H9 (cell line): Measurements from ENCODE around the gene CD1E. TPM values are rescaled to one million over a fixed set of nuclear protein-coding genes. Genes with fewer than 3 reads are reported as not detected.
"Not testable (repeated sequence)": the region's sequence is repeated elsewhere in the genome, so short reads cannot be mapped to it uniquely, and the experiment has no call there.

Experiments used
- DNase-seq: peaks from one replicate; pipeline ENCODE4 v3.0.0-alpha.2; 2017
- H2AFZ ChIP-seq: one replicate; pipeline ENCODE4 v1.6.1; 2013; ENCODE audit warnings: mild to moderate bottlenecking, low read length, control low read depth, moderate library complexity
- H2AK5ac ChIP-seq: 2 replicates; pipeline ENCODE4 v1.6.1; 2013; ENCODE audit warnings: low read length, control low read depth, mixed read lengths; ENCODE audit not compliant: insufficient read length
- H2BK120ac ChIP-seq: one replicate; pipeline ENCODE4 v1.6.1; 2013; ENCODE audit warnings: low read depth, mild to moderate bottlenecking, low read length, control low read depth, inconsistent platforms; ENCODE audit not compliant: poor library complexity, severe bottlenecking
- H2BK12ac ChIP-seq: 2 replicates; pipeline ENCODE4 v1.6.1; 2013; ENCODE audit warnings: low read length, control low read depth, mixed read lengths, low read depth; ENCODE audit not compliant: insufficient read length
- H2BK15ac ChIP-seq: 2 replicates; pipeline ENCODE4 v1.6.1; 2013; ENCODE audit warnings: low read depth, low read length, control low read depth
- H2BK20ac ChIP-seq: one replicate; pipeline ENCODE4 v1.6.1; 2013; ENCODE audit warnings: low read depth, mild to moderate bottlenecking, low read length, control low read depth, inconsistent platforms; ENCODE audit not compliant: poor library complexity, severe bottlenecking
- H2BK5ac ChIP-seq: 2 replicates; pipeline ENCODE4 v1.6.1; 2013; ENCODE audit warnings: low read length, control low read depth, mixed read lengths; ENCODE audit not compliant: insufficient read length
- H3K14ac ChIP-seq: 2 replicates; pipeline ENCODE4 v1.6.1; 2013; ENCODE audit warnings: low read length, control low read depth; ENCODE audit not compliant: insufficient read depth
- H3K18ac ChIP-seq: 2 replicates; pipeline ENCODE4 v1.6.1; 2013; ENCODE audit warnings: low read depth, mild to moderate bottlenecking, mixed read lengths, low read length, control low read depth; ENCODE audit not compliant: insufficient read length
- H3K23ac ChIP-seq: 2 replicates; pipeline ENCODE4 v1.6.1; 2013; ENCODE audit warnings: low read length, control low read depth, mixed read lengths, low read depth; ENCODE audit not compliant: insufficient read length
- H3K23me2 ChIP-seq: 2 replicates; pipeline ENCODE4 v1.6.1; 2013; ENCODE audit warnings: low read depth, mild to moderate bottlenecking, mixed read lengths, low read length, control low read depth; ENCODE audit not compliant: insufficient read length, poor library complexity, severe bottlenecking
- H3K27ac ChIP-seq: 2 replicates; pipeline ENCODE4 v1.5.1; 2013; ENCODE audit warnings: low read length, control low read depth, mixed read lengths, low read depth; ENCODE audit not compliant: insufficient read length
- H3K27me3 ChIP-seq: 2 replicates; pipeline ENCODE4 v1.6.1; 2013; ENCODE audit warnings: low read length, control low read depth, inconsistent platforms; ENCODE audit not compliant: insufficient read depth
- H3K4ac ChIP-seq: 2 replicates; pipeline ENCODE4 v1.6.1; 2013; ENCODE audit warnings: low read depth, mild to moderate bottlenecking, control low read depth, inconsistent platforms, low read length, moderate library complexity
- H3K4me1 ChIP-seq: 2 replicates; pipeline ENCODE4 v1.6.1; 2013; ENCODE audit warnings: low read length, control low read depth, inconsistent platforms; ENCODE audit not compliant: insufficient read depth
- H3K4me2 ChIP-seq: 2 replicates; pipeline ENCODE4 v1.6.1; 2013; ENCODE audit warnings: low read length, control low read depth, mixed read lengths; ENCODE audit not compliant: insufficient read length, insufficient read depth
- H3K56ac ChIP-seq: 2 replicates; pipeline ENCODE4 v1.6.1; 2013; ENCODE audit warnings: low read depth, mild to moderate bottlenecking, mixed read lengths, low read length, control low read depth; ENCODE audit not compliant: insufficient read length
- H3K79me1 ChIP-seq: 2 replicates; pipeline ENCODE4 v1.6.1; 2013; ENCODE audit warnings: low read depth, mild to moderate bottlenecking, moderate library complexity, low read length, control low read depth, inconsistent platforms; ENCODE audit not compliant: insufficient read depth, poor library complexity, severe bottlenecking
- H3K79me2 ChIP-seq: 2 replicates; pipeline ENCODE4 v1.6.1; 2013; ENCODE audit warnings: low read length, control low read depth, inconsistent platforms; ENCODE audit not compliant: insufficient read depth
- H3K9ac ChIP-seq: 2 replicates; pipeline ENCODE4 v1.6.1; 2013; ENCODE audit warnings: low read length, control low read depth, mixed read lengths; ENCODE audit not compliant: insufficient read length; ENCODE audit errors: extremely low read depth
- H3K9me3 ChIP-seq: one replicate; pipeline ENCODE4 v1.6.1; 2013; ENCODE audit warnings: low read depth, low read length, inconsistent platforms; ENCODE audit not compliant: control insufficient read depth
- H3T11ph ChIP-seq: one replicate; pipeline ENCODE4 v1.6.1; 2013; ENCODE audit warnings: mild to moderate bottlenecking, low read length, control low read depth, inconsistent platforms
- H4K20me1 ChIP-seq: one replicate; pipeline ENCODE4 v1.6.1; 2013; ENCODE audit not compliant: control insufficient read depth, insufficient read length, insufficient read depth
- H4K5ac ChIP-seq: 2 replicates; pipeline ENCODE4 v1.6.1; 2013; ENCODE audit warnings: low read depth, mild to moderate bottlenecking, mixed read lengths, low read length, control low read depth; ENCODE audit not compliant: insufficient read length
- H4K8ac ChIP-seq: replicated peaks from 2 replicates; pipeline ENCODE4 v1.6.1; 2013; ENCODE audit warnings: low read length, control low read depth, mixed read lengths, low read depth; ENCODE audit not compliant: insufficient read length
- H4K91ac ChIP-seq: 2 replicates; pipeline ENCODE4 v1.6.1; 2013; ENCODE audit warnings: low read depth, mild to moderate bottlenecking, moderate library complexity, mixed read lengths, low read length, control low read depth; ENCODE audit not compliant: insufficient read length
- H3K27ac Mint-ChIP-seq, 3 experiments: 2 replicates in 2 of 3; 3 replicates in 1 of 3; pipeline ENCODE4 v1.8.0; 2020 to 2021; ENCODE audit warnings: mixed read lengths in 3 of 3, mild to moderate bottlenecking in 1 of 3, moderate library complexity in 1 of 3
- H3K27me3 Mint-ChIP-seq: 2 replicates; pipeline ENCODE4 v1.8.0; 2021; ENCODE audit warnings: low read depth, mild to moderate bottlenecking, moderate library complexity, mixed read lengths
- H3K36me3 Mint-ChIP-seq, 3 experiments: 2 replicates in 2 of 3; 3 replicates in 1 of 3; pipeline ENCODE4 v1.8.0; 2020 to 2021; ENCODE audit warnings: low read depth in 3 of 3, mixed read lengths in 3 of 3; ENCODE audit not compliant: insufficient read depth in 1 of 3
- H3K4me1 Mint-ChIP-seq, 2 experiments: 2 replicates each; pipeline ENCODE4 v1.8.0; 2020; ENCODE audit warnings: mixed read lengths in 2 of 2
- H3K4me3 Mint-ChIP-seq, 2 experiments: 2 replicates in 1 of 2; 3 replicates in 1 of 2; pipeline ENCODE4 v1.8.0; 2020 to 2021; ENCODE audit warnings: mild to moderate bottlenecking in 2 of 2, mixed read lengths in 2 of 2, moderate library complexity in 1 of 2
- H3K9me3 Mint-ChIP-seq, 2 experiments: 2 replicates in 1 of 2; 3 replicates in 1 of 2; pipeline ENCODE4 v1.8.0; 2020; ENCODE audit warnings: mild to moderate bottlenecking in 2 of 2, mixed read lengths in 2 of 2, moderate library complexity in 1 of 2
- CTCF ChIP-seq: fragments of 200-600 bp; sonication (generic); conservative IDR thresholded peaks from 3 replicates; pipeline ENCODE4 v1.8.0; 2021; ENCODE audit warnings: antibody characterized with exemption, mild to moderate bottlenecking
- WGBS: extraction: QIAGEN DNeasy Blood & Tissue Kit; methylation state at CpG from one replicate; pipeline ENCODE4 v1.1.7; 2013; ENCODE audit warnings: missing lambda C conversion rate, low lambda C conversion rate, mixed read lengths; ENCODE audit not compliant: insufficient read length; ENCODE audit errors: extremely low coverage; 5-methylcytosine and 5-hydroxymethylcytosine counted together
- total RNA-seq: library from RNA; stranded (reverse); gene quantifications from 2 replicates; pipeline ENCODE4 v1.2.1, GENCODE V29; 2021

CD1E gene
- total RNA-seq, 1 experiment from 2014 or later, result not detected

GRCh38 chr1:158335213-158335532, 18.5 kb upstream of the CD1E start:
- Histone ChIP-seq H3K9me3 (no peaks in the 10 kb centered on the region), H3K4me2 (no peak overlapping the region), H4K91ac (no peak overlapping the region), H3K56ac (no peak overlapping the region), H3K23me2 (no peaks in the 10 kb centered on the region), H4K5ac (no peak overlapping the region), H3K27me3 (no peaks in the 10 kb centered on the region), H2BK12ac (no peak overlapping the region), H3K18ac (no peak overlapping the region), H3K27ac (no peak overlapping the region), H3T11ph (no peak overlapping the region), H2AFZ (no peak overlapping the region), H4K8ac (no peak overlapping the region), H2AK5ac (no peak overlapping the region), H4K20me1 (no peaks in the 10 kb centered on the region), H2BK5ac (no peak overlapping the region), H3K9ac (no peak overlapping the region), H3K4ac (no peak overlapping the region), H2BK120ac (no peak overlapping the region), H2BK20ac (no peak overlapping the region), H2BK15ac (no peak overlapping the region), H3K14ac (no peak overlapping the region), H3K4me1 (no peaks in the 10 kb centered on the region), H3K79me1 (no peaks in the 10 kb centered on the region), H3K79me2 (no peaks in the 10 kb centered on the region), H3K23ac (no peak overlapping the region)
- H3K36me3 Mint-ChIP-seq, result no peaks in the 10 kb centered on the region
- peaks cover 2% of the 10 kb centered on the region in 2 experiments; a peak in 3 of 5 replicates for H3K9me3 Mint-ChIP-seq
- no peak overlapping the region for H3K27ac Mint-ChIP-seq
- no peaks in the 10 kb centered on the region; the same call in none of the 2 replicates for H3K27me3 Mint-ChIP-seq
- no peaks in the 10 kb centered on the region for H3K4me1 Mint-ChIP-seq
- DNase-seq, result no peak
- no peak overlapping the region for H3K4me3 Mint-ChIP-seq
- no peak for TF ChIP-seq CTCF

- not testable (repeated sequence) for H3K4me1 ChIP-seq, H3K27ac Mint-ChIP-seq, H3K9me3 ChIP-seq, H4K5ac ChIP-seq, H2BK15ac ChIP-seq, H3K23me2 ChIP-seq, H3T11ph ChIP-seq, H3K4me1 Mint-ChIP-seq, H3K36me3 Mint-ChIP-seq, H3K27ac ChIP-seq, H3K9ac ChIP-seq, H3K4ac ChIP-seq, H3K79me1 ChIP-seq, H3K27me3 Mint-ChIP-seq, H3K56ac ChIP-seq, H3K4me3 Mint-ChIP-seq, H2AFZ ChIP-seq, H3K27me3 ChIP-seq, H2BK5ac ChIP-seq, H4K8ac ChIP-seq, H3K23ac ChIP-seq, H3K14ac ChIP-seq, H3K9me3 Mint-ChIP-seq, H4K91ac ChIP-seq, H3K4me2 ChIP-seq, H2AK5ac ChIP-seq, H2BK20ac ChIP-seq, H2BK120ac ChIP-seq, H4K20me1 ChIP-seq, H3K79me2 ChIP-seq, H3K18ac ChIP-seq, H2BK12ac ChIP-seq
- WGBS, result no CpG with 5 or more reads among the region's 7 CpGs
- DNase-seq, result peak; percentile 76
These were observed 17.3 kb upstream of the CD1E start for GRCh38 chr1:158336413-158336812.
